Stimulated activated CD4-positive, alpha-beta T cell treated with anti-CD3 and anti-CD28 coated beads, Interleukin-12 subunit alpha, Interleukin-12 subunit beta, amount 100 ng/mL, for 24 hours (primary cell): ENCODE results near the gene N4BP2.
"Not testable (repeated sequence)": the region's sequence is repeated elsewhere in the genome, so short reads cannot be mapped to it uniquely, and the experiment has no call there.

ENCODE experiments used
- DNase-seq, 2 experiments: peaks; one replicate each; pipeline ENCODE4 v3.0.0-alpha.2; 2020; ENCODE audit warnings: low read depth in 2 of 2

N4BP2 gene

DNA sequence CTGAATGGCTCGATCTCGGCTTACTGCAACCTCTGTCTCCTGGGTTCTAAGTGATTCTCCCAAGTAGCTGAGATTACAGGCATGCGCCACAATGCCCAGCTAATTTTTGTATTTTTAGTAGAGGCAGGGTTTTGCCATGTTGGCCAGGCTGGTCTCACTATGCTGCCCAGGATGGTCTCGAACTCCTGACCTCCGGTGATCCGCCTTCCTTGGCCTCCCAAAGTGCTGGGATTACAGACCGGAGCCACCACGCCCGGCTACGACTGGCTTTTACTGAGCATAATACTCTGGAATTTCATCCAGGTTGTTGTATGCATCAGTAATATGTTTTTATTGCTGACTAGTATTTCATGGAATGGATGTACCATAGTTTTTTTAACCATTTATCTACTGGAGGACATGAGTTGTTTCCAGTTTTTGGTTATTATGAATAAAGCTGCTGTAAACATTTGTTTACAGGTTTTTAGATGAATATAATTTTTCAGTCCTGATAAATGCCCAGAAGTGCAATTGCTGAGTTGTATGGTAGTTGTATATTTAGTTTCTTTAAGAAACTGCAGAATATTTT, 31.2 kb downstream of the N4BP2 start:
- no peak for DNase-seq

DNA sequence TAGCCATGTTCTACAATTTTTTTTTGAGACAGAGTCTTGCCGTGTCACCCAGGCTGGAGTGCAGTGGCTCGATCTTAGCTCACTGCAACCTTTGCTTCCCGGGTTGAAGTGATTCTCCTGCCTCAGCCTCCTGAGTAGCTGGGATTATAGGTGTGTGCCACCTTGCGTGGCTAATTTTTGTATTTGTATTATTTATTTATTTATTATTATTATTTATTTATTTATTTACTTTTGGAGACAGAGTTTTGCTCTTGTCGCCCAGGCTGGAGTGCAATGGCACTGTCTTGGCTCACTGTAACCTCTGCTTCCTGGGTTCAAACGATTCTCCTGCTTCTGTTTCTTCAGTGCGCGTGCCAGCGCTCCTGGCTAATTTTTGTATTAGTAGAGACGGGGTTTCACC, 36.8 kb downstream of the N4BP2 start:
- DNase-seq, result not testable (repeated sequence)

DNA sequence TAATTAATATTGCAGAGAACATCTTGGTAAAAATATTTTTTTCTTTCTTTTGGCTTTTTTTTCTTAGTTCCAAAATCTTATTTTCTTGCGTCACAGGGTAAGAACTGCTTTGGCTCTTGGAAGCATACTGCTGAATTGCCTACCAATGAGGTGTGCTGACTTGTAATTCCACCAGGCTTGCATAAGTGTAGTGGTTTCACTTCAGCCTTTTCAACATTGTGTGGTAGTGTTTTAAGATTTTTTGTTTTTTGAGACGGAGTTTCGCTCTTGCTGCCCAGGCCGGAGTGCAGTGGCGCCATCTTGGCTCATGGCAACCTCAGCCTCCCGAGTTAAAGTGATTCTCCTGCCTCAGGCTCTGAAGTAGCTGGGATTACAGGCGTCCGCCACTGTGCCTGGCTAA, 42.4 kb downstream of the N4BP2 start:
- DNase-seq, result no peak

GRCh38 chr4:40107150-40107549, 50.5 kb downstream of the N4BP2 start:
- not testable (repeated sequence) for DNase-seq

GRCh38 chr4:40112027-40112792, 55.6 kb downstream of the N4BP2 start:
- no peak for DNase-seq

- no peak for DNase-seq
These were observed 57.6 kb downstream of the N4BP2 start for GRCh38 chr4:40114206-40114605.

GRCh38 chr4:40118861-40119260, 62.2 kb downstream of the N4BP2 start:
- DNase-seq, result no peak

DNA sequence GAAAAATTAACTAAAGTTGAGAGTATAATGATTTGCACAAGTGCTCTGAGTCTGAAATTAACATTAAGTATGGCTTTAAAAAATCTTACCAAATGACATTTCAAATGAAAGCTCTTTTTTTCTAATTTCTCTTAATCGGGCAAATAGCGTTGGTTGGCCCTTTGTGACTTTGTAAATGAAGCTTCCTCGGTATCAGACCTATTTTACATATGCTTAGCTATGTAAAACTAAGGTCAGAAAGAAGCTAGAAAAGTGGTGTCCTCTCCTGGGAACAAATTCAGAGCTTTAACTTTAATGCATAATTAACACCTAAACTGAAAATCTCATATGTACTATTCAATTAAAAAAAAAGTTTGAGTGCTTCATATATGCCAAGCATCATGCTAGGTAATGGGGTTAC, 62.7 kb downstream of the N4BP2 start:
- DNase-seq, result no peak

DNA sequence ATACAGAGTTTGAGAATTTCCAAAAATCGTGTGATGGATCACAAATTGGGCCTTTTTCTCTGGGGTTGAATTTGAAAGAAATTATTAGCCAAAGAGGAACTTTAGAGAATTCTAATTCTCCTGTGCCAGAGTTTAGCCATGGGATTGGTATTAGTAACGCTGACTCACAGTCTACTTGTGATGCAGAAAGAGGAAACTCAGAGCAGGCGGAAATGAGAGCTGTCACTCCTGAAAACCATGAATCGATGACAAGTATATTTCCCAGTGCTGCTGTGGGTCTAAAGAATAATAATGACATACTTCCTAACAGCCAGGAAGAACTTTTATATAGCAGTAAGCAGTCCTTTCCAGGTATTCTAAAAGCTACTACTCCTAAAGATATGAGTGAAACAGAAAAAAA, 64.9 kb downstream of the N4BP2 start:
- DNase-seq, result peak in 1 of 2 experiments; percentile 7

DNA sequence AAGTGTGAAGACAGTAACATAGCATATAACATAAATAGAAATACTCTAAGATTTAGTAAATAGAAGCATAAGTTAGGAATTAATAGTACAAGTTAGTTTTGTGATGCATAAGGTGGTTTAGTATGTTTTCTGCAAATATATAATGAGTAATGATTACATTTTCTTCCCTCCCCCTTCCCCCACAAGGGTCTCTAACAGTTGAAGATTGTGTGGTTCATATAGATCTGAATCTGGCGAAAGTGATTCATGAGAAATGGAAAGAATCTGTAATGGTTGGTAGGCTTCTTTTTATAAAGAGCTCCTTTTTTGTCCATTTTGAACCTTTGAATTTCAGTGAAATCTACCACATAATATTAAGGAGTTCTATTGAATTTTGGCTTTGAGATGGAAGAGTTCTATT, 66.3 kb downstream of the N4BP2 start:
- DNase-seq, result no peak

DNA sequence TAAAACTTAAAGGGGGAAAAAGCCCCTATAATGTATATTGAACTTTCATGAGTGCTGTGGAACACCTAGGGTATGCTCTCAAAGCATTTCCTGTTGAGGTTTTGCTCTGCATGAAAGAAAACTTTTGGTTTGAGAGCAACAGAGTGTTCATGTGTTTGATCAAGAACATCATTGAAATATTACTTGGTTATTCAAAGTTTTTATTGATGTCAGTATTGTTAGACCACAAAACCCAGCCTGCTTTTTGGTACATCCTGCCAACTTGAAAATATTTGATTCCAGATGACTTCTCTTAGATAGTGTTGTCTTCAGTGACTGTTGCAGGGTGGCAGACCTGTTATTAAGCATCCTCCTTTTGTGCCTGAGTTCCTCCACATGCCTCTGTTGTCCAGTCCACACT, 68.0 kb downstream of the N4BP2 start:
- DNase-seq, result no peak

DNA sequence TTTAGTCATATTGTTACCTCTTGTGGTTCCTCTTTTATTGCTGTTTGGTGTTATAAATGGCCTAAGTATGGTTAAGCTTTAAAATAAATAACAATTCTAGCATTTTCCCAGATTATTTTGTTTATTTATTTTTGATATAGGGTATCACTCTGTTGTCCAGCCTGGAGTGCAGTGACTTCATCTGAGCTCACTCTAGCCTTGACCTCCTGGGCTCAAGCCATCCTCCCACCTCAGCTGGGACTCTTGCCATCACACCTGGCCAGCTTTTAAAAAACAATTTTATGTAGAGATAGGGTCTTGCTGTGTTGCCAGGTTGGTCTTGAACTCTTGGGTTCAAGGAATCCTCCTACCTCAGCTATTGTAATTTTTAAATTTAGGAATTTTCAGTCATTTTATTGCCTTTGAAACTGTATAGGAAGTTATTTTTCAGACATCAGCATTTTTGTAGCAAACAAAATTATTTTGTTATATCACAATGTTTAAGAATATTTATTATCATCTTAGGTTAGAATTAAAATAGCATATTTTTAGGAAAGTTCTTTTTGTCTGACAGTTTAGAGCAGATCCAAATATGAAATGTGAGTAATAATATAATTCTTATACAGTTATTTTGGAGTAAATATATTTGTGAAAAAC, 73.9 kb downstream of the N4BP2 start:
- DNase-seq, result no peak

- DNase-seq, result no peak
These were observed 76.2 kb downstream of the N4BP2 start for GRCh38 chr4:40132816-40133215.

DNA sequence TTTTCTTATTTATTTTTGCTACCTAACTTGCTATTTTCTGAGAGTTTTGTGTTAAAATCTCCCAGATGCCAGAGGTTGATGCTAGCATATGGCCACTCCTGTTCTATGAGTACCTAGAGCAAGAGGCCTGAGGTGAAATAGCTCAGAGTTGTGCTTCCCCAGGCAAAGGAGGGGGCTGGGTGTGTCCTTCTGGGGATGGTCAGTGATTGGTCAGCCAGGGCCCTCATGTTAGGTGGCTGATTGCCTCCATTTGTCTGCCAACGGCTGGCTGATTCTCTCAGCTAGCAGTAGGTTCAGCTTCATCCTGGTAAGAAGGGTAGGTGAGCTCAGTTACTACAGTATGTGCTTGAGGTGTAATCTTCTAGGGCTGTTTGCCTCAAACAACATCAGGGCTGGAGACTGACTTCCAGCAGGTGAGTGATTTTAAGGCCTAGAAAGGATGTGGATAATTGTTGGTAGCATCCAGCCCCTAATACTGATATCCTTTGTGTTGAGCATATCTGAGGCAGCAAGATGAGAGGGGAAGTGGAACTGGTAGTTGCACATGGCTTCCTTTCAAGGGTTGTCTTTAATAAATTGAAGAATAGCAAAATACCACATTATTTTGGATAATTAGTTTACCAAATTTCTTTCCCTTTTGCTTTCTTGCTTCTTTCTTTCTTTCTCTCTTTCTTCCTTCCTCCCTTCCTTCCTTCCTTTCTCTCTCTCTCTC, 77.7 kb downstream of the N4BP2 start:
- DNase-seq, result no peak

DNA sequence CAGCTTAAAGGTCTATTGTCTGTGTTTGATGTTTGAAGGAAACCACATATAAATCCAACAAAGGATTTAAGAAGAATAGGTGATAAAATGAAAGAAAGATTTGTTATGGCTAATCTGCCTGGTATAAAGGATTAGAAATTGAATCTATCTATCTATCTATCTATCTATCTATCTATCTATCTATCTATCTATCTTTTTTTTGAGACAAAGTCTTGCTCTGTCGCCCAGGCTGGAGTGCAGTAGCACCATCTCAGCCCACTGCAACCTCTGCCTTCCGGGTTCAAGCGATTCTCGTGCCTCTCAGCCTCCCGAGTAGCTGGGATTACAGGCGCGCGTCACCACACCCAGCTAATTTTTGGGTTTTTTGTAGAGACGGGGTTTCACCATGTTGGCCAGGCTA, 79.6 kb downstream of the N4BP2 start:
- DNase-seq, result not testable (repeated sequence)

- no peak for DNase-seq
These were observed 83.5 kb downstream of the N4BP2 start for GRCh38 chr4:40140196-40140595.

GRCh38 chr4:40140597-40140996, 83.9 kb downstream of the N4BP2 start:
- not testable (repeated sequence) for DNase-seq

- no peak for DNase-seq
These were observed 87.4 kb downstream of the N4BP2 start for GRCh38 chr4:40143926-40144508.

DNA sequence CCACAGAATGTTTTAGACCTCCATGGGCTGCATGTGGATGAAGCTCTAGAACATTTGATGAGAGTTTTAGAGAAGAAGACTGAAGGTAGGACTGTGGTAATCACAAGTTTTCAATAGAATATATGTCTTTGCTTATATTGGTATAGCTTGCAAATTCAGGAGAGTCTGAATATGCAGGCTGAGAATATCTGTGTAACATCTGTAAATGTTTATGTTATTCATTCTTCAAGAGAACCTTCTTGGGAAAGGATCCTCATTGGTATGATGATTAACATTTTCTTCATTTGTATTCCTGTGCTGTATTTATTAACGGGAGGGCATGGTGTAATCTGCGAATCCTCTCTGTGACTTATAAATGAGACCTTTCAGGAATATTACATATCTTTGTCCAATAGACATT, 88.1 kb downstream of the N4BP2 start:
- DNase-seq, result no peak

GRCh38 chr4:40147490-40147889, 90.8 kb downstream of the N4BP2 start:
- DNase-seq, result not testable (repeated sequence)

- DNase-seq, result peak; percentile 42 to 58
These were observed 93.3 kb downstream of the N4BP2 start for GRCh38 chr4:40149960-40150385.

DNA sequence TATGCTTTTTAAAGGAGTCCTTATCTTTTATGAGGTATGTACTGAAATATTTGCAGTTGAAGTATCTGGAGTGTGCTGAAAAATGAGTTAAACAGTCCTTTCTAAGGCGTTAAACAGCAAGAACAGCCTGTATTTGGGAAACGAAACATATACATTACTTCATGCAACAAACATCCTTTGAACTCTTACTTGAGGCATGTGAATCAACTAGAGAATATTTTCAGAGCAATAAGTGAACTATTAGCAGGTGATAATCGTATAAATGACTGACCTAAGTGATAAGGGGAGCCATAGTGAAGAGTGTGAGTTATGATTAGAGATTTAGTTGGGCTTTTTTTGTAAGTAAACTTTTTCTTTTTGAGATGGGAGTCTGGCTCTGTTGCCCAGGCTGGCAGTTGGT, 94.3 kb downstream of the N4BP2 start:
- no peak for DNase-seq
